Stimulated activated CD8-positive, alpha-beta memory T cell treated with anti-CD3 and anti-CD28 coated beads, Interleukin-12 subunit alpha, Interleukin-12 subunit beta, amount 100 ng/mL, for 24 hours (primary cell): ENCODE measurements around the gene ODAD2.

Experiments used
- DNase-seq: peaks from one replicate; pipeline ENCODE4 v3.0.0-alpha.2; 2020; ENCODE audit errors: extremely low read depth

Gene ODAD2

DNA sequence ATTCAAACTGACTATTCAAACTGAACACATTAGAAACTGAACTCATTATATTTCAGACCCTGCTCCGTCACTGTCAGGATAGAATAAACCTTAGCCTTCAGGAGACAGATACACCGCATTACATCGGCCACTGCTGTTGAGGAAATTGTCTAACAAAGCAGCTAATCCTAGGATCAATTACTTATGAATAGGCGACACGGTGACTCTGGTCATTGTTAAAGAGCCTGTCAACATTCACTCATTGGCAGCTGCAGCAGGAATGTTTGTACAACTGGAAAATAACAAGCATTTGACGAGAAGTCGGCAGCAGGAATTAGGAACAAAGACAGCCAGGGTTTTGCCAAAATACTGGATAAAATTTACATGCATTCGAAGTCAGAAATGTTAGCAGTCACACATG, 141.3 kb downstream of the ODAD2 start:
- no peak for DNase-seq

DNA sequence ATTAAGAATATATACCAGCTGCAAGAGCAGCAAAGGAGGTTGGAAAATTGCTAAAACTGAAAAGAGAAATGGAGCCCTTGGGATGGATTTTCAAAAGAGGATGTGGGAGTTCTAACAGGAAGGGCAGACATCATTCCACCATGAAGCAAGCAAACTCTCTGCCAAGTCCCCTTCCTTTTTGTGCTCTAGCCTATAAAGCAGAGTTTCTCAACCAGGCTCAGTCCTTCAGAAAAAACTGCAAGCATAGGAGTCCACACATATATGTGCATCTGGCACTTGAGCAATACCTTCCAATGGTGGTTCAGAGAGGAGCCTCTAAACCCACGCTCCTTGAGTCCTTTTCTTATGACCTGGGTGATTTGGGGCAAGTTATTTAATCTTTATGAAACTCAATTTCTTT, 154.7 kb downstream of the ODAD2 start:
- no peak for DNase-seq

DNA sequence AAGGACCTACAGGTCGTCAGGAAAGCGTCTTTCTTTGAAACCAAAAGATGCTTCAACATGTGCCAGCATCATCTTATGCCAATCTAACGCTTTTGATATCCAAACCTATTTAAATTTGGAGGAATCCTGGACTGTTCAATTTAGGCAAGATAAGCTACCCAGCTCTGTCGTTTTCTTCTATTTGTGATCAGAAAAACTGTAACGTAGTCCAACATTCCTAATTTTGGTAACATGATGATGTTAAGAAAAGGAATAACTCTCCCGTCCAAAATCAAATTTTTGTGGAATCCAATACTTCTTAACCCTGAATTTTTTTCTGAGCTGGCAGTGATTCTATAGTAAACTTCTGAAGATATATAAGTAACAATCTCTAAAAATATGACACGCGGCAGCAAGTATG, 160.0 kb downstream of the ODAD2 start:
- no peak for DNase-seq

DNA sequence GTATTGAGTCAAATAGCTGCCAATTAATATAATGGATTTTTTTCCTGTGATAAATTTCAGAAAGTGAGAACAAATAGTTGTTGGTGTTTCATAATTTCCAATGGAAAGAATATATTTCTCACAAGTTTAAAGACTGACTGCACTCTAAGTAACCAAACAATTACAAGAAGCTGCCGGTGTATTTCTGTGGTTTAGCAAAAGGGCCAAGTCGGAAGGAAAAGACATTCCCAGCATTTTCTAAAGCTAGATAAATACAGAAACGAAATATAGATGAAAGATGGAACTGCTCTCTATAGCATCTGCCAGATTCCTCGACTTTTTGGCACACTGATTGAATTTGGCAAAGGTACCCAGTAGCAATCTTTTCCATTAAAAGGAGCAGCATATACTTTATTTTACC, 160.5 kb downstream of the ODAD2 start:
- DNase-seq, result no peak

DNA sequence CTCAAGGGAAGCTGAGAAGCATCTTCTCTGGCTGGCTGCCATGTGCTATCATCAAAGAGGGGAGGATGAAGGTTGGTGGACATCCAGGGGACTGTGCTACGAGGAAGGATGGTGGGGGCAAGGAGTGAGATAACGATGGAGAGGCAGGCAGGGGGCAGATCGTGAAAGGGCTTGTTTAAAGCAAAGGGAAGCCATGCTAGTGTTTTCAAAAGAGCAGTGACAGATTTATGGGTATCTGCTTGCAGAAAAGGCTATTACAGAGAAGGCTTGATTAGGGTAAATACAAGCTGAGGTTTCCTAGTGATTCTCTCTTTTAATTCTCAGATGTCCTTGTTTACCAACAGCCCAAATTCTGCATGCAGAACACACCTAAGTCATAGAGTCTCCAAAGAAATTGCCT, 164.4 kb downstream of the ODAD2 start:
- DNase-seq, result no peak

GRCh38 chr10:27833792-27834191, 165.1 kb downstream of the ODAD2 start:
- DNase-seq, result no peak

- DNase-seq, result no peak
Measured at GRCh38 chr10:27832826-27833225, 166.1 kb downstream of the ODAD2 start.

DNA sequence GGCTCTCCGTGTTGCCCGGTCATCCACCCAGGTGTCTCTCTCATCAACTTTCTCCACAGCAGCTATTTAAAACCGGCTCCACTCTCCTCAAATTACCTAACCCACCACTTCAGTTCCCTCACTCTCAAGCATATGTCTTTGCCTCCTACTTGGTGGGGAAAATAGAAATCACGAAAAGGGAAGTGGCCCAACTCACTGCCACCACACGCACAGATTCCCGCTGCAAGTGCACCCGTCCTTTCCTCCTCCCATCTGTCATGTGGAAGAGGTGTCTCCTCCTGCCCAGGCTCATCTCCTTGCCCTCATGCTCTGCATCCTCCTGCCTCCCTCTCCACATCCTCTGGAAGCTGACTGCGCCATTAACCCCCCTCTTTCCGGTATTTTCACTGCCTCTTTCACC, 172.5 kb downstream of the ODAD2 start:
- DNase-seq, result no peak

DNA sequence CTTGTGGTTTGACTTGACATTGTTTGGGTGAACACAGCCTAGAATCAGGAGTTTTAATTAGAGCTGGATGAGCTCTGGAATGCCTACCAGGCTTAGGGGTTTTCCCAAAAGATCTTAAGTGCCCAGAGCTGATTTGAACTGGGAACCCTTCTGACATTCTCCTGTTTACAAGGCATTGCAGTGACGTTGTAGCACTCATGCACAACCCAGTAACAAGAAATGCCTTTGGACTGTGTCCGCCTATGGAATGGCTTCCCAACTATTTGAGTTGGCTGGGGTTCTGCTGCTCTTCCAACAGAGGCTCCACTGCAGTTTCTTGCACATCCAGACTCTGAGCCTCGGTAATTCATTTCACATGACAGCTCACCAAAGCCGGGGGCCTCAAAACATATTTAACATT, 176.6 kb downstream of the ODAD2 start:
- DNase-seq, result no peak

GRCh38 chr10:27820637-27821036, 178.2 kb downstream of the ODAD2 start:
- no peak for DNase-seq

DNA sequence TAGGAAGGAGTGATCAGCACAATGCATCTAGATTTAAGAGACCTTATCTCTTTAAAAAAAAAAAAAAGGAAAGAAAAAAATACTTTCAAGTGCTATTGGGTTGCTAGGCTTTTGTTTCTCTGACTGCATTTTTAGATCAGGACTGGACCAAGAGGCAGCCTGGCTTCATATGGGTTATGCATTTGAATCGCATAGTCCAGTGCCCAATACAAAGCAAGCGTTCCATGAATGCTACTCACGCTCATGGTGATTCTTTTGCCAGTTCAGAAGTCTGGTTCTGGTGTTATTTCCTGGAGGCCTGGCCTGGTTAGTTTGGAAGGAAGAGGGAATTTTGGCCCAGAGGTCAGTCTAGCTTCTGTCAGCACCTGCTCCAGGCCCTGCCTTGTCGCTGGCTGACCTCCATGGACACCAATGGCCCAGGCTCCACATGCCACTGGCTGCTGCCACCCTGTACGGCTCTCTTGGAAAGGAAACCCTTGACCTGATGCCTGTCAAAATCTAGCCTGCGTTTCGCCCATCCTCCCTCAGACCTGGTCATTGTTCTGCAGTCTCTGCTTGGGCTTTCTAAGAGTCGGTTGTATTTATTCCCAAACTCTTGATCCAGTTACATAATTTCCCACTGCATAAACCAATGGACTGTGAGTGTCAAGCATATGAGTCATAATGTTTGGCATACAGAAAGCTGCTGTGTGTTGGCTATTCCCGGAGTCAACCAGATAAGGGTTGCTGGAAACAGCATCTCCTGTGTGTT, 178.9 kb downstream of the ODAD2 start:
- DNase-seq, result no peak

DNA sequence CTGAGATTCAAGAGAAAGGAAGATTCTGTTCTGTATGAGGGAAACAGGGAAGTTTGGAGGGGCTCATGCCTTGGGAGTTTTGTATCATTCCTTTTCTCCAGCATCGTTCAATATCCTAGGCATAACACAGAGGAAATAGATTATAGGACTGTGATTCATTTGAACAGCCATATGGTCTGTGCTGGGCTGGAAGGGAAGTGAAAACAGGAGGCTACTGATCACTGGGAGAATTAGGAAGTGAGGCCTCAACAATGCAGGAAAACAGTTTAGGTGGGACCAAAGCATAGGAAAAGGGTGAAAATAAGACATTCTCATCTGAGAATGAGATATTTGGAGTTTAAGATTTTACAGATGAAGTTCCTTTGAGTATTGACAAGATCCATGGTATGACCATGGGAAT, 182.6 kb downstream of the ODAD2 start:
- DNase-seq, result no peak

DNA sequence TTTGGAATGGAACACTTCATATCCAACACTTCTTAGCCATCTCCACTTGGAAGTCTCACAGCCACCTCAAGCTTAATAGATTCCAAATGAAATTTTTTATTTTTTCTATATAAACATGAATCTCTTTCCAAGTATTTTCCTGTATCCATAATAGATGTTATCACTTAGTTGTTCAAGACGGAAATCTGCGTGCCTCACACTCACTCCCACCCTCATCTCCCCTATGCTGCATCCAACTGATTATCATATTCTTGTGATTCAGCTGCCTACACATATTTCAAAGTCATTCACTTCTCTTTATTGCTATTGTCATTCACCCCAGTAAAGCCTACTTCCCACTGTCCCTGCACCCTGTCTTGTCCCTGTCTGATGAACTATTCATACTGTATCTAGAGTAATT, 183.0 kb downstream of the ODAD2 start:
- no peak for DNase-seq

- DNase-seq, result no peak
Measured at GRCh38 chr10:27815261-27815660, 183.6 kb downstream of the ODAD2 start.

DNA sequence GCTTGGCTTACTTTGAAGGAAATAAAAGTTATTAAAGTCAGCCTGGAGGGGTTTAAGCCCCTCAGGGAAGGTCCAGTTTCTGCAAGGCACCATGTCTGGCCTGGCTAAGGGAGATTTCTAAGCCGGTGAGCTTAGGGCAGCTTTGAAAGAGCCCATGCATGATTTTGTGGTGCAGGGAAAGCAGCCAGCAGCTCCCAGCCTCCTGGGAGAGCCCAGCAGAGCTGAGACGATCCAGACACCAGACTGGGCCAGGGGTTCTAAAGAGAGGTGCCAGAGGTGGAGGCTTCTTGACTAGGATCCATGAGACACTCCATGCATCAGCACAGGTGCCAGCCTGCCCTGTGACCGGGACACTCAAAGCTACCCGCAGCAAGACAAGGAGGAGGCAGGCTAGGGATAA, 193.7 kb downstream of the ODAD2 start:
- DNase-seq, result no peak

DNA sequence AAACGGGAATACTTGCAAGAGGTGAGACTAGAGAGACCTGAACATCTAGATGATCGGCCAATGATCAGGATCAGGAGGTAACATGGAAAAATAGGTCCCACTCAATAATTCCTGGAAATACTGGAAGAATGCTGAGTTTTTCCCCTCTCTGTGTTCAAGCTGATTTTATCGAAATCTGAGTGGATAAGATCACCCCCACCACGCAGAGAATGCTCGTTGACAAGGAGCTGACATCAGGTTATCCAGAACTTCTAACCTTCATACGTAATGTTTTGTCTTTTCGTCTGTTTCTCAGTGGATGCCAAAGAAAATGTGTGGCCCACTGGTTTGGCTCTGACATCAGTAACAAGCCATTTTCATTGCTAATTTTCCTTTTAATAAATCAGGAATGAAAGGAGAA, 194.7 kb downstream of the ODAD2 start:
- DNase-seq, result no peak

DNA sequence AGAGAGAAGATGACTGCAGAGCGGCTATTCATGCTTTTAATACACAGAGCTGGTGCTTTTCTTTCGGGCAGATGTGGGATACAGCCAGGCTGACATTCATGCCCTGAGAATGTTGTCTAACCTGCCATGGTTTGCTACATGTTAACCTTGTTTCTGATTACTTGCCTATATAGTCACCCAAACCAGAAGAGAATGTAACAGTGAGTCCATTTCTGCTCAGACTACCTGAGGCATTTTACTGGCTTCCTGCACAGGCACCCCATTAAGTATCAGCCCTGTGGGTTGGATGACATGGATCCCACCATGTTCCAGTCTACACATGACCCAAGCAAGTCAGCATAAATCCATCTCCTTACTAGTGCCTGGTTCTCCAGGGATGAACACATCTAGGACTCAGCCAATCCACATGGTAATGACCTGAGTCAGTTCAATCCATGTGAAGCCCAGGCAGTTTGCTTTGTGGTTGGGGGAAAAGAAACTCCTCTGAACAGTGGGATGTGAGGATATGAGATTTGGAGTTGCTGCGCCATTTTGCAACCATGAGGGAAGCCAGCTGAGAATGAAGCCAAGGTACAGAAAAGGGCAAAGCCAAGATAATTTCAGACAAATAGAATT, 197.6 kb downstream of the ODAD2 start:
- no peak for DNase-seq

- DNase-seq, result no peak
Measured at GRCh38 chr10:27799046-27799445, 199.8 kb downstream of the ODAD2 start.

DNA sequence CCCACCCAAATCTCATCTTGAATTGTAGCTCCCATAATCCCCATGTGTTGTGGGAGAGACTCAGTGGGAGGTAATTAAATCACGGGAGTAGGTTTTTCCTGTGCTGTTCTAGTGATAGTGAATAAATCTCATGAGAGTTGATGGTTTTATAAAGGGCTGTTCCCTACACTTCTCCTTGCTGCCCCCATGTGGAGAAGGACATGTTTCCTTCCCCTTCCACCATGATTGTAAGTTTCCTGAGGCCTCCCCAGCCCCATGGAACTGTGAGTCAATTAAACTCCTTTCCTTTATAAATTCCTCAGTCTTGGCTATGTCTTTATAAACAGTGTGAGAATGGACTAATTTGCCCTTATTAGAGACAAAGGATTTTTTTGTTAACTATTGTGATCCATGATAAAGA, 204.7 kb downstream of the ODAD2 start:
- DNase-seq, result no peak

DNA sequence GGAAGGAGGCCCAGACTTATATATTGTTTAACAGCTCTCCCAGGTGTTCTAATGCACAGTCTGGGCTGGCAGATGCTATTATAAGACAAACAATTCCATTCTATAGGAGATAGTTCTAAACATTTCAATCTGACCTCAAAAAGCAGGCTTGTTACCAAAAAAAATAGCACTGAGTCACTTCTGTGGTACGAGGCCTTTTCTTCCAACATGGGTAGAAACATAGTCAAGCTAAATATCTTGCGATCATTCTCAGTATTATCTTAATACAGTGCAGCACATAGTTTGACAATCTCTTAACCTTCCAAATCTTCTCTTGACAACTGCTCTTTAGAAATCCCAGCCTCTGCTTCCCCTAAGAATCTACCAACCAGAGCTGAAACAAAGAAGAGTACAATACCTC, 206.7 kb downstream of the ODAD2 start:
- DNase-seq, result no peak

GRCh38 chr10:27784272-27784671, 214.6 kb downstream of the ODAD2 start:
- DNase-seq, result no peak

GRCh38 chr10:27783660-27784059, 215.2 kb downstream of the ODAD2 start:
- no peak for DNase-seq

GRCh38 chr10:27779462-27780015, 219.3 kb downstream of the ODAD2 start:
- DNase-seq, result no peak

- DNase-seq, result no peak
Measured at GRCh38 chr10:27774831-27775230, 224.0 kb downstream of the ODAD2 start.
